OCI-LY3 (cell line): Measurements from ENCODE around the gene SDSL.

Experiments
- EZH2phosphoT487 ChIP-seq: fragments of 200-600 bp; shearing (Covaris generic); IDR thresholded peaks from 2 replicates; pipeline ENCODE4 v1.6.1; 2018; ENCODE audit warnings: antibody characterized with exemption, mixed run types, low read depth
- TF ChIP-seq, protein P1 (sequence below): fragments of 200-600, 300-600 bp; sonication (generic); IDR thresholded peaks from 2 replicates; pipeline ENCODE4 v1.5.1; 2014; ENCODE audit warnings: antibody characterized with exemption, low read length, low read depth

DNA sequence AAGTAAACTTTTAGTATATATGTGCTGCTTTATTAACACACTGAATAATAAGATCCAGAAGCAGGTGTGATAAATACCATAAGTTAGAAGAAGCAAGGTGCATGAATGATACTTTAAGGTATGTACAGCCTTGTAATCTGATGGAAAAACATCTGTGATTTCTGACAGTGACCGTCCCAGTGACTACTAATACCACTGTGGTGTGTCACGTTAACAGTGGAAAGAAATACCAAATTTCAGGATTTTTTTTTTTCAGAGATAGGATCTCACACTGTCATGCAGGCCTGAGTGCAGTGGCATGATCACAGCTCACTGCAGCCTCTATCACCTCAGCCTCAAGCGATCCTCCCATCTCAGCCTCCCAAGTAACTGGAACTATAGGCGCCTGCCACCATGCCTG lies 40.0 kb upstream of the SDSL start:
- TF ChIP-seq, protein P1, sequence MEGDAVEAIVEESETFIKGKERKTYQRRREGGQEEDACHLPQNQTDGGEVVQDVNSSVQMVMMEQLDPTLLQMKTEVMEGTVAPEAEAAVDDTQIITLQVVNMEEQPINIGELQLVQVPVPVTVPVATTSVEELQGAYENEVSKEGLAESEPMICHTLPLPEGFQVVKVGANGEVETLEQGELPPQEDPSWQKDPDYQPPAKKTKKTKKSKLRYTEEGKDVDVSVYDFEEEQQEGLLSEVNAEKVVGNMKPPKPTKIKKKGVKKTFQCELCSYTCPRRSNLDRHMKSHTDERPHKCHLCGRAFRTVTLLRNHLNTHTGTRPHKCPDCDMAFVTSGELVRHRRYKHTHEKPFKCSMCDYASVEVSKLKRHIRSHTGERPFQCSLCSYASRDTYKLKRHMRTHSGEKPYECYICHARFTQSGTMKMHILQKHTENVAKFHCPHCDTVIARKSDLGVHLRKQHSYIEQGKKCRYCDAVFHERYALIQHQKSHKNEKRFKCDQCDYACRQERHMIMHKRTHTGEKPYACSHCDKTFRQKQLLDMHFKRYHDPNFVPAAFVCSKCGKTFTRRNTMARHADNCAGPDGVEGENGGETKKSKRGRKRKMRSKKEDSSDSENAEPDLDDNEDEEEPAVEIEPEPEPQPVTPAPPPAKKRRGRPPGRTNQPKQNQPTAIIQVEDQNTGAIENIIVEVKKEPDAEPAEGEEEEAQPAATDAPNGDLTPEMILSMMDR: no peak
- no peak for TF ChIP-seq EZH2phosphoT487
